H1 (cell line): Measurements from ENCODE around the gene ZBTB40. TPM values are rescaled to one million over a fixed set of nuclear protein-coding genes. Genes with fewer than 3 reads are reported as not detected.

Experiments used
- TAF1 ChIP-seq: IDR thresholded peaks from 2 replicates; pipeline ENCODE4 v1.6.1; 2011; ENCODE audit warnings: mild to moderate bottlenecking, low read depth, low read length
- polyA plus RNA-seq, 7 experiments: library from polyadenylated mRNA; depleted of rRNA in 3 of 7; stranded (reverse) in 5 of 7; unstranded in 2 of 7; fragments of >200 nt in 5 of 7; fragments of 200-250 nt in 2 of 7; gene quantifications; 1 replicate in 5 of 7; 2 replicates in 1 of 7; 4 replicates in 1 of 7; pipeline versions ENCODE4 v1.2.1 to v1.2.3, GENCODE V29; 2011 to 2013; ENCODE audit warnings: missing spikeins in 2 of 7, mixed read lengths in 2 of 7
- total RNA-seq: library from RNA; stranded (reverse); fragmentation: NEBNext Ultra II Directional; extraction: Animal tissue kit (Norgen Biotek cat#: 25700); gene quantifications from 2 replicates; pipeline ENCODE4 v1.2.1, GENCODE V29; 2021

ZBTB40 gene
- total and polyA plus RNA-seq, 2 of the 8 experiments (the other 6 are each of a cell fraction or from before 2014, with no cell fraction given): 3.1 to 19.3 TPM

DNA sequence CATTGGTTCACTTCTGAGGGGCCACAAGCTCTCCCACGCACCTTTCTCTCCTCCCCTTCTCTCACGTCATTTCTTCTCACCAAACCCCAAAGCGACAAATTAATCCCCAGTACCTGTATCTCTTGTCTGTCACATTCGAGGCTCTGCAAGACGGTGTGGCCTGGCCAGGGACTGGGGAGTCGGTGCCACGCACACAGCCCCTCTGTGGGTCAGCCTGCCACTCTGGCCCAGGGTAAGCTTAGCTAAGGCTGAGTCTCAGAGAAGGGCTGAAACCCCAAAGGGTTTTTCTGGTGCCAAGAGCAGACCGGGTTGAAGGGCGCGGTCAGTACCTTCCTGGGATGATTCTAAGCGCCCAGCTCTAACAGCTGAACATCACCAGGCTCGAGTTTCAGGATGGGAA lies 34.2 kb upstream of the ZBTB40 start (continued):
- TF ChIP-seq TAF1: no peak
